Esophagus squamous epithelium (tissue), 4 donors: ENCODE measurements around the gene PKDCC.

ENCODE experiments used
- POLR2A ChIP-seq, 4 donors: fragments of 450-650 bp; IDR thresholded peaks; one replicate each; pipeline ENCODE4 v1.6.1; 2017; ENCODE audit warnings: antibody characterized with exemption in 4 of 4, mild to moderate bottlenecking in 4 of 4, moderate library complexity in 3 of 4
- TF ChIP-seq, protein P1 (sequence below), 6 experiments: fragments of 450-650 bp in 4 of 6; fragments of 200-600 bp in 2 of 6; sonication (generic) in 2 of 6; IDR thresholded peaks; one replicate each; pipeline ENCODE4 v1.5.1; 2016 to 2019; ENCODE audit warnings: antibody characterized with exemption in 6 of 6, mild to moderate bottlenecking in 4 of 6, moderate library complexity in 4 of 6

DNA sequence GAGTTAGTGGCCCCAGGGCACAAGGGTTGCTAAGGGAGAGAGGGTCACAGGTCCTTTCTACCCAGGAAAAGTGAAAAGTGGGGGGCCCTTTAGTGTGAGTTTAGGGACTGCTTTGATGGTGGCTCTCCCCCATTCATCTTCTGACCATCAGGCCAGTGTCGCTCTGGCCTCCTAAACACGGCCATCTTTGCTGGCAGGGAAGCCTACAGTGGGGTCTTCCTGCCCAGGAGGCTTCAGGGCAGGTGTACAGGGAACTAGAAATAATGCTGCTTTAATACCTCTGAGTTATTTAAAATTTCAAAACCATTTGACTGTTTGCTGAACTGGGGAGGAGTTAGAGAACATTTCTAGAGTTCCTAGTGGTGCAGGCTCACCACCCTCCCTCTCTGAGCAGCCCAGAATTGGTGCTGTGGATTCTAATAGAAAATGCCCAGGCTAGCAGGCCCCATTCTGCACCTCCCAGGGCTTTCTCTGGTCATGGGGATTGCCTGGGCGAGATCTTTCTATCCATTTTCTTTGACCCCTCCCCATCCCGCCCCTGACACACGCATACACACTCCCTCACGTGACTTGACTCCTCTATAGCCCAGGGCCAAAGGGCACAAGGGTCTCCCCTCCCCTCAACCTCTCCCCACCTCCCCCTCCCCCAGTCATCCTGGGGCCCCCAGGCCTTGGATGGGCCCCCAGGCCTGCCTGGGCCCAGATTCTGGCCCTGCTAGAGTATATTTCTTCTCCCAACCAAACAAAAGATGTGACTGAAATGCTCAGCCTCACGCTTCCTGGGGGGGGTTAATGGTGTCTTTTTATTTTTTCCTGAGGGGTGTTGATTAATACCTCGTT lies 3.1 kb downstream of the PKDCC start:
- TF ChIP-seq, protein P1, sequence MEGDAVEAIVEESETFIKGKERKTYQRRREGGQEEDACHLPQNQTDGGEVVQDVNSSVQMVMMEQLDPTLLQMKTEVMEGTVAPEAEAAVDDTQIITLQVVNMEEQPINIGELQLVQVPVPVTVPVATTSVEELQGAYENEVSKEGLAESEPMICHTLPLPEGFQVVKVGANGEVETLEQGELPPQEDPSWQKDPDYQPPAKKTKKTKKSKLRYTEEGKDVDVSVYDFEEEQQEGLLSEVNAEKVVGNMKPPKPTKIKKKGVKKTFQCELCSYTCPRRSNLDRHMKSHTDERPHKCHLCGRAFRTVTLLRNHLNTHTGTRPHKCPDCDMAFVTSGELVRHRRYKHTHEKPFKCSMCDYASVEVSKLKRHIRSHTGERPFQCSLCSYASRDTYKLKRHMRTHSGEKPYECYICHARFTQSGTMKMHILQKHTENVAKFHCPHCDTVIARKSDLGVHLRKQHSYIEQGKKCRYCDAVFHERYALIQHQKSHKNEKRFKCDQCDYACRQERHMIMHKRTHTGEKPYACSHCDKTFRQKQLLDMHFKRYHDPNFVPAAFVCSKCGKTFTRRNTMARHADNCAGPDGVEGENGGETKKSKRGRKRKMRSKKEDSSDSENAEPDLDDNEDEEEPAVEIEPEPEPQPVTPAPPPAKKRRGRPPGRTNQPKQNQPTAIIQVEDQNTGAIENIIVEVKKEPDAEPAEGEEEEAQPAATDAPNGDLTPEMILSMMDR (IDR thresholded peaks at IDR 0.05): no peak
- TF ChIP-seq POLR2A (IDR thresholded peaks at IDR 0.05): no peak
